Ascending aorta (tissue), 2 donors: ENCODE results near the gene LARP1. TPM values are rescaled to one million over a fixed set of nuclear protein-coding genes. Genes with fewer than 3 reads are reported as not detected.
"Not testable (repeated sequence)": the region's sequence is repeated elsewhere in the genome, so short reads cannot be mapped to it uniquely, and the experiment has no call there.

Experiments
- DNase-seq, 2 donors: peaks; one replicate each; pipeline ENCODE4 v3.0.0-alpha.2; 2019; ENCODE audit warnings: low spot score in 2 of 2
- H3K27ac ChIP-seq, 2 donors: fragments of 200-600 bp; sonication (generic); one replicate each; pipeline ENCODE4 v1.5.1; 2016 to 2017; ENCODE audit warnings: mild to moderate bottlenecking in 1 of 2
- H3K27me3 ChIP-seq: fragments of 200-600 bp; sonication (generic); one replicate; pipeline ENCODE4 v1.5.1; 2017
- H3K36me3 ChIP-seq, 2 donors: fragments of 200-600 bp; sonication (generic); one replicate each; pipeline ENCODE4 v1.5.1; 2016
- H3K4me1 ChIP-seq, 2 donors: fragments of 200-600 bp; sonication (generic); one replicate each; pipeline ENCODE4 v1.5.1; 2016 to 2017; ENCODE audit warnings: mild to moderate bottlenecking in 1 of 2
- H3K4me3 ChIP-seq, 2 donors: fragments of 200-600 bp; sonication (generic); one replicate each; pipeline ENCODE4 v1.5.1; 2016 to 2017; ENCODE audit warnings: mild to moderate bottlenecking in 1 of 2
- H3K9me3 ChIP-seq, 2 donors: fragments of 200-600 bp; sonication (generic); one replicate each; pipeline ENCODE4 v1.5.1; 2016
- CTCF ChIP-seq, 3 experiments: fragments of 200-600 bp in 2 of 3; fragments of 450-650 bp in 1 of 3; sonication (generic) in 2 of 3; IDR thresholded peaks; one replicate each; pipeline ENCODE4 v1.5.1; 2016 to 2019; ENCODE audit warnings: antibody characterized with exemption in 3 of 3, mild to moderate bottlenecking in 1 of 3, moderate library complexity in 1 of 3
- intact Hi-C: fragments of 100-400 bp; cut with DNase I; formaldehyde crosslinking; loops from one replicate; pipeline ENCODE4 v1.15.1; 2023
- total RNA-seq: library from RNA; depleted of rRNA; stranded (reverse); fragments of >200 nt; gene quantifications from one replicate; pipeline ENCODE4 v1.1.0, GENCODE V29; 2016

LARP1 gene
- total RNA-seq, 1 donor from 2014 or later = 105 TPM

- Histone ChIP-seq H3K4me1 (no peaks in the 10 kb centered on the region), H3K9me3 (no peaks in the 10 kb centered on the region), H3K36me3 (no peaks in the 10 kb centered on the region), H3K4me3 (no peak overlapping the region), H3K27ac (no peak overlapping the region), H3K27me3 (no peaks in the 10 kb centered on the region)
- TF ChIP-seq CTCF (IDR thresholded peaks at IDR 0.05) = no peak
- no peak for DNase-seq
- intact Hi-C loops = no loop called here
These were observed 14.7 kb upstream of the LARP1 start for GRCh38 chr5:154740483-154740882.

GRCh38 chr5:154740957-154741356 is 14.2 kb upstream of the LARP1 start:
- H3K27me3 ChIP-seq = no peaks in the 10 kb centered on the region
- H3K36me3 ChIP-seq = no peaks in the 10 kb centered on the region
- H3K4me1 ChIP-seq = no peaks in the 10 kb centered on the region
- TF ChIP-seq CTCF (IDR thresholded peaks at IDR 0.05) = no peak
- no peak overlapping the region for H3K4me3 ChIP-seq
- intact Hi-C loops = no loop called here
- no peak overlapping the region for H3K27ac ChIP-seq
- H3K9me3 ChIP-seq = no peaks in the 10 kb centered on the region
- no peak for DNase-seq

GRCh38 chr5:154741415-154741814 is 13.8 kb upstream of the LARP1 start:
- H3K36me3 ChIP-seq = no peaks in the 10 kb centered on the region
- no peaks in the 10 kb centered on the region for H3K4me1 ChIP-seq
- no peak for DNase-seq
- intact Hi-C loops = no loop called here
- no peak for TF ChIP-seq CTCF (IDR thresholded peaks at IDR 0.05)
- H3K9me3 ChIP-seq = no peaks in the 10 kb centered on the region
- no peak overlapping the region for H3K27ac ChIP-seq
- no peak overlapping the region for H3K4me3 ChIP-seq
- H3K27me3 ChIP-seq = no peaks in the 10 kb centered on the region

GRCh38 chr5:154743812-154744211 is 11.4 kb upstream of the LARP1 start:
- H3K36me3 ChIP-seq = no peaks in the 10 kb centered on the region
- no peak for TF ChIP-seq CTCF (IDR thresholded peaks at IDR 0.05)
- no peak overlapping the region for H3K4me3 ChIP-seq
- no peaks in the 10 kb centered on the region for H3K27me3 ChIP-seq
- DNase-seq = no peak
- H3K9me3 ChIP-seq = no peaks in the 10 kb centered on the region
- intact Hi-C loops = no loop called here
- no peak overlapping the region for H3K27ac ChIP-seq
- no peaks in the 10 kb centered on the region for H3K4me1 ChIP-seq

GRCh38 chr5:154745349-154745748 is 9.8 kb upstream of the LARP1 start:
- intact Hi-C loops = no loop called here
- Histone ChIP-seq H3K4me1 (no peaks in the 10 kb centered on the region), H3K27me3 (no peaks in the 10 kb centered on the region), H3K9me3 (no peaks in the 10 kb centered on the region), H3K27ac (no peak overlapping the region), H3K36me3 (no peaks in the 10 kb centered on the region), H3K4me3 (no peak overlapping the region)
- TF ChIP-seq CTCF (IDR thresholded peaks at IDR 0.05) = no peak
- DNase-seq = no peak

GRCh38 chr5:154749491-154749890 is 5.7 kb upstream of the LARP1 start:
- no peak for DNase-seq
- no peak overlapping the region for H3K27ac ChIP-seq
- H3K4me3 ChIP-seq = no peak overlapping the region
- H3K27me3 ChIP-seq = no peaks in the 10 kb centered on the region
- H3K4me1 ChIP-seq = peaks cover 5 to 12% of the 10 kb centered on the region in 2 donors
- no peaks in the 10 kb centered on the region for H3K9me3 ChIP-seq
- intact Hi-C loops = no loop called here
- no peak for TF ChIP-seq CTCF (IDR thresholded peaks at IDR 0.05)
- no peaks in the 10 kb centered on the region for H3K36me3 ChIP-seq

- not testable (repeated sequence) for H3K27me3 ChIP-seq, H3K27ac ChIP-seq, H3K4me3 ChIP-seq, H3K9me3 ChIP-seq, H3K36me3 ChIP-seq, DNase-seq
- intact Hi-C loops = loop anchor here (10.0 kb wide), 1 partner anchor 276 kb away; the partner anchor contains the start of gene HAND1
- H3K4me1 ChIP-seq = peaks cover 7 to 14% of the 10 kb centered on the region in 2 donors
These were observed 4.5 kb upstream of the LARP1 start for GRCh38 chr5:154750641-154751040.
